ENCODE measurements around the gene TIGD1. TPM values are rescaled to one million over a fixed set of nuclear protein-coding genes. Genes with fewer than 3 reads are reported as not detected.
A peak's percentile ranks its signal among the peaks of the same experiment; 100 is the strongest.

Gene TIGD1
- 1 to 10 TPM; 3.6 to 4.2 TPM for total RNA-seq

DNA sequence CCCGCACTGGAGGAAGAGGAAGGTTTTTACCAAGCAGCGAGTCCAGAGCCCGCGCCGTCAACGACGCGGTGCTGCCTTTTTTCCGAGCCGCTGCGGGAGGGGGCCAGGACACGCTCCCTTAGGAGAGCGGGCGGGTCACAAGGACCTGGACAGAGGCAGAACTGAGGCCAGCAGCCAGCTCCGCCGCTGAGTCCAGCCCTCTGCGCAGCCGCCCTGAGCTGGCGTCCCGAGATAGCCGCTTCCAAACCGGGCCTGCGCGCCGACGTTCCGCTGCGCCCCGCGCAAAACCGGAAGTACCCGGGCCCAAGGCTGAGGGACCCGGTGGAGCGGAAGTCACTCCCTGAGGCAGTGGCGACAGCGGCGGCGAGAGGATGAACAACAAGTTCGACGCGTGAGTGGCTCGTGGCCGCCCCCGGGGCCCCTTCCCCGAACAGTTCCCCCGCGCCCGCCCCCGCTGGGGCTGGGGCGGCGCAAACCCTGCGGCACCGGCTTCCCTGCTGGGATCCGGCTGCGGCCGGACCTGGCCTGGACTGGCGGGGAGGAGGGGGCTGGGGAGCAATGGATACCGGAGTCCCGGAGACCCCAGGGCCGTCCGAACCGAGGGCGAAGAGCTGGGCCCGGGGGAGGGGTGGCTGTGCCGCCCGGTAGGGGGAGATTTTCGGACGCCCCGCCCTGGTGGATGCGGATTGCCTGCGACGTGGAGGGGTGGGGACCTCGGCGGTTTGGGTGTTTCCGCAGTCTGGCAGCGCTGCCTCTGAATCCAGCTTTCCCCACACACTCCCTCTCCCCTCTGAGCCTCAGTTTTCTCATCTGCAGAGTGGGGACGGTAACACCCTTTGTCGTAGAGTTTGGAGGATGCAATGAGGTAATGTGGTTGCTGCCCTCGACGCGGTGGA, at the start of gene TIGD1, which contains the start of gene EIF4E2:
TIGD1 (minus strand) TSS at position 204 of the 896 bp plus-strand sequence. CDS start 675 bp downstream, outside the sequence.
EIF4E2 (plus strand) TSS at position 336 of the 896 bp plus-strand sequence; CDS start at position 372, 36 bp downstream.
- Histone ChIP-seq H3K27me3 (no peaks in the 10 kb centered on the region), H3K4me3 (peak within 1 kb of the TSS; percentile 58 to 74), H3K36me3 (replicated peaks in 1 of 2; ENCODE audit: insufficient read depth in 1 of 2, low read depth in 2 of 2) (no peaks in the 10 kb centered on the region), H3K4me1 (peaks cover 34% of the 10 kb centered on the region), H3K9me3 (no peaks in the 10 kb centered on the region), H3K27ac (peak within 1 kb of the TSS; percentile 62 to 98 (median 91))
- TF ChIP-seq CTCF (IDR thresholded peaks at IDR 0.05) (peak in 5 of 7 experiments; percentile 15 to 51 (median 39)), POLR2A (IDR thresholded peaks at IDR 0.05) (peak; percentile 72 to 91 (median 89))
- DNase-seq (peak; percentile 94 to 96 (median 94)), ATAC-seq (peak; percentile 98)
- intact Hi-C loops (cut with DNase I) = no loop called here
- WGBS, 2 donors = 0 to 1% methylated on average over 24 to 77 of the region's 81 CpGs

DNA sequence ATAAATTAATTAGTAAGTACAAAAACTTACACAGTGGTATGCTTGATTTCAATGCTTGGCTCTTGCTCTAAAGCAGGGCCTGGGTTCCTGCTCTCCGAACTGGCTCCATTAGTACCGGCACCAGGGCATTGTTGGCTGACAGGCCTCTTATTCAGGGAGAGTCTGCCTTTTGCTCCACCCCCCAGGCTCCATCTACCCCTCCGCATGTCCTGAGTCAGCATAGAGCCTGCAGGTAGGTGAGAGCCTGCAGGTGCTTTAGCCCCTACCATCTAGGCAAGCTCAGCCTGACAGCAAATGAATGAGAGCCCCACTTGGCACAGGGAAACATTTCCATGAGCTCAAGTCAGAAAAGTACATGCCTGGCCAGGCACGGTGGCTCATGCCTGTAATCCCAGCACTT, 47.9 kb upstream of the TIGD1 start:
- no peak for ATAC-seq
- Histone ChIP-seq H3K9me3 (no peaks in the 10 kb centered on the region), H3K36me3 (replicated peaks in 1 of 2; ENCODE audit: insufficient read depth in 1 of 2, low read depth in 2 of 2) (no peaks in the 10 kb centered on the region), H3K4me3 (no peak overlapping the region), H3K4me1 (no peaks in the 10 kb centered on the region), H3K27ac (no peak overlapping the region), H3K27me3 (no peaks in the 10 kb centered on the region)
- intact Hi-C loops (cut with DNase I) = no loop called here
- TF ChIP-seq CTCF (IDR thresholded peaks at IDR 0.05) (no peak), POLR2A (IDR thresholded peaks at IDR 0.05) (no peak)
- DNase-seq = no peak
- 89 to 95% methylated on average over 4 of the region's 4 CpGs for WGBS, 2 donors

- WGBS, 2 donors = 80 to 90% methylated on average over 7 of the region's 7 CpGs
- no peak for DNase-seq
- intact Hi-C loops (cut with DNase I) = no loop called here
- H3K4me1 ChIP-seq = no peaks in the 10 kb centered on the region
- no peaks in the 10 kb centered on the region for H3K36me3 ChIP-seq (replicated peaks in 1 of 2; ENCODE audit: insufficient read depth in 1 of 2, low read depth in 2 of 2)
- ATAC-seq = no peak
- no peaks in the 10 kb centered on the region for H3K9me3 ChIP-seq
- no peaks in the 10 kb centered on the region for H3K27me3 ChIP-seq
- TF ChIP-seq POLR2A (IDR thresholded peaks at IDR 0.05) = no peak
- TF ChIP-seq CTCF (IDR thresholded peaks at IDR 0.05) = no peak
- H3K4me3 ChIP-seq = no peak overlapping the region
- H3K27ac ChIP-seq = no peak overlapping the region
Observed at GRCh38 chr2:232597362-232598079, 47.2 kb upstream of the TIGD1 start.

DNA sequence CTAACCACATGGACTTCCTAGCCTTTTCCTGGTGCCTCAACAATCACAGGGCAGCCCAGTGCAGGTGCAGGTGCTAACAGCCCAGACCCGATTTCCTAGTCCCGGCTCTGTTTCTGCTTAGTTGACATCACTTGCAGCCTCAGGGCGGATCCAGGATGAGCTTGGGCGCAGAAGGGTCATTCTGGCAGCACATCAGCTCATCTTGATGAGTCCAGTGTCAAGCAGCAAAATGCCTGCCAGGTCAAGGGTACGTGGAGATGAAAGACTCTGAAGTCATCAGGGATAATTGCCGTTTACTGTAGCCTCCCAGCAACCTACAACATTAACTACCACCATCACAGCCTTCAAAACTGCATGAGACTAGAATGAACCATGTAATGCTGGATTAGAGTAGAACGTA, 43.6 kb upstream of the TIGD1 start:
- DNase-seq = no peak
- no peaks in the 10 kb centered on the region for H3K9me3 ChIP-seq
- no peaks in the 10 kb centered on the region for H3K36me3 ChIP-seq (replicated peaks in 1 of 2; ENCODE audit: insufficient read depth in 1 of 2, low read depth in 2 of 2)
- intact Hi-C loops (cut with DNase I) = no loop called here
- no peaks in the 10 kb centered on the region for H3K27me3 ChIP-seq
- WGBS, 2 donors = 78 to 83% methylated on average over 4 to 7 of the region's 7 CpGs
- no peak for TF ChIP-seq POLR2A (IDR thresholded peaks at IDR 0.05)
- no peak for TF ChIP-seq CTCF (IDR thresholded peaks at IDR 0.05)
- ATAC-seq = no peak
- H3K4me3 ChIP-seq = no peak overlapping the region
- H3K4me1 ChIP-seq = peaks cover 3% of the 10 kb centered on the region
- no peak overlapping the region for H3K27ac ChIP-seq

Data from body of pancreas (tissue), 4 donors.